Natural killer cell (primary cell): ENCODE measurements around the gene NBEAL2. TPM values are rescaled to one million over a fixed set of nuclear protein-coding genes. Genes with fewer than 3 reads are reported as not detected.

ENCODE experiments used
- ATAC-seq, 3 donors: fragments of 150-1000 bp in 2 of 3; fragments of 200-7000 bp in 1 of 3; cut with Tn5 transposase; 1 replicate in 1 of 3; 2 replicates in 2 of 3; pipeline ENCODE4 v1.10.0; 2021; ENCODE audit warnings: mild to moderate bottlenecking in 2 of 3, moderate library complexity in 2 of 3
- DNase-seq, 2 donors: peaks; one replicate each; pipeline versions ENCODE4 v3.0.0 to v3.0.0-alpha.2; 2013 to 2021; ENCODE audit warnings: mixed read lengths in 1 of 2
- H3K27ac ChIP-seq: one replicate; pipeline ENCODE4 v1.5.1; 2013; ENCODE audit warnings: mild to moderate bottlenecking, low read length
- H3K27me3 ChIP-seq: one replicate; pipeline ENCODE4 v1.6.1; 2013; ENCODE audit warnings: low read length; ENCODE audit not compliant: control insufficient read depth, insufficient read depth
- H3K36me3 ChIP-seq: one replicate; pipeline ENCODE4 v1.6.1; 2013; ENCODE audit warnings: low read length; ENCODE audit not compliant: control insufficient read depth, insufficient read depth
- H3K4me1 ChIP-seq: one replicate; pipeline ENCODE4 v1.6.1; 2013; ENCODE audit warnings: low read length; ENCODE audit not compliant: control insufficient read depth, insufficient read depth
- H3K4me3 ChIP-seq: one replicate; pipeline ENCODE4 v1.5.1; 2013; ENCODE audit warnings: low read length
- H3K9me3 ChIP-seq: one replicate; pipeline ENCODE4 v1.6.1; 2013; ENCODE audit warnings: low read length; ENCODE audit not compliant: control insufficient read depth, insufficient read depth
- H3K27ac Mint-ChIP-seq, 2 donors: one replicate each; pipeline ENCODE4 v1.8.0; 2022; ENCODE audit warnings: mild to moderate bottlenecking in 2 of 2, mixed read lengths in 2 of 2, moderate library complexity in 1 of 2
- H3K27me3 Mint-ChIP-seq, 2 donors: one replicate each; pipeline ENCODE4 v1.8.0; 2022; ENCODE audit warnings: low read depth in 2 of 2, mixed read lengths in 2 of 2
- H3K36me3 Mint-ChIP-seq: one replicate; pipeline ENCODE4 v1.8.0; 2022; ENCODE audit warnings: mixed read lengths
- H3K4me1 Mint-ChIP-seq, 2 donors: one replicate each; pipeline ENCODE4 v1.8.0; 2022; ENCODE audit warnings: mixed read lengths in 2 of 2
- H3K4me3 Mint-ChIP-seq: one replicate; pipeline ENCODE4 v1.8.0; 2022; ENCODE audit warnings: mild to moderate bottlenecking, moderate library complexity, mixed read lengths
- H3K9me3 Mint-ChIP-seq, 2 donors: one replicate each; pipeline ENCODE4 v1.8.0; 2022; ENCODE audit warnings: mixed read lengths in 2 of 2
- CTCF ChIP-seq: fragments of 200-600 bp; IDR thresholded peaks from one replicate; pipeline ENCODE4 v1.8.0; 2022; ENCODE audit warnings: antibody characterized with exemption
- WGBS: methylation state at CpG from one replicate; pipeline ENCODE4 v1.1.7; 2013; ENCODE audit warnings: missing lambda C conversion rate; ENCODE audit not compliant: insufficient coverage; 5-methylcytosine and 5-hydroxymethylcytosine counted together
- intact Hi-C: fragments of 100-400 bp; cut with micrococcal nuclease; formaldehyde crosslinking; loops from one replicate; pipeline ENCODE4 v1.14.2; 2022
- total RNA-seq, 4 donors: library from RNA; stranded (reverse); fragments of 120-200 nt in 1 of 4; gene quantifications; one replicate each; pipeline versions ENCODE4 v1.2.3 to v1.2.4, GENCODE V29; 2013 to 2022

The NBEAL2 gene
- total RNA-seq, 3 donors from 2014 or later (not counting 1 experiment from before 2014, with no cell fraction given) = 453 to 536 (median 532) TPM

- Histone ChIP-seq H3K4me1 (peaks cover 97% of the 10 kb centered on the region), H3K9me3 (no peaks in the 10 kb centered on the region), H3K4me3 (no peak overlapping the region), H3K36me3 (no peaks in the 10 kb centered on the region), H3K27me3 (no peaks in the 10 kb centered on the region), H3K27ac (peak overlapping the region; percentile 94)
- intact Hi-C loops = loop anchor here (2.0 kb wide), 1 partner anchor 23 kb away; no protein-coding TSS in a partner anchor
- Mint-ChIP-seq H3K9me3 (no peaks in the 10 kb centered on the region), H3K4me1 (peaks cover 89 to 95% of the 10 kb centered on the region in 2 donors), H3K27ac (peak overlapping the region; percentile 94 to 99), H3K27me3 (no peaks in the 10 kb centered on the region), H3K4me3 (peak overlapping the region; percentile 78), H3K36me3 (no peaks in the 10 kb centered on the region)
- DNase-seq (no peak), ATAC-seq (no peak)
- TF ChIP-seq CTCF = no peak
- 35% methylated on average over 2 of the region's 3 CpGs for WGBS
These were observed 25.3 kb upstream of the NBEAL2 start for GRCh38 chr3:46954178-46954577.

GRCh38 chr3:46955157-46955556, 24.3 kb upstream of the NBEAL2 start:
- Mint-ChIP-seq H3K36me3 (no peaks in the 10 kb centered on the region), H3K27me3 (no peaks in the 10 kb centered on the region), H3K27ac (peak overlapping the region; percentile 94 to 99), H3K4me1 (peaks cover 95 to 96% of the 10 kb centered on the region in 2 donors), H3K4me3 (peak overlapping the region; percentile 66), H3K9me3 (no peaks in the 10 kb centered on the region)
- ATAC-seq (no peak), DNase-seq (no peak)
- 92% methylated on average over 5 of the region's 5 CpGs for WGBS
- TF ChIP-seq CTCF = no peak
- H3K27ac ChIP-seq = peak overlapping the region; percentile 94
- H3K27me3 ChIP-seq = no peaks in the 10 kb centered on the region
- intact Hi-C loops = loop anchor here (2.0 kb wide), 1 partner anchor 24 kb away; no protein-coding TSS in a partner anchor
- H3K36me3 ChIP-seq = no peaks in the 10 kb centered on the region
- H3K4me3 ChIP-seq = no peak overlapping the region
- peaks cover 97% of the 10 kb centered on the region for H3K4me1 ChIP-seq
- H3K9me3 ChIP-seq = no peaks in the 10 kb centered on the region

- H3K36me3 ChIP-seq = no peaks in the 10 kb centered on the region
- peaks cover 97% of the 10 kb centered on the region for H3K4me1 ChIP-seq
- peak overlapping the region; percentile 94 for H3K27ac ChIP-seq
- peak overlapping the region; percentile 66 for H3K4me3 Mint-ChIP-seq
- no peaks in the 10 kb centered on the region for H3K9me3 Mint-ChIP-seq
- H3K27me3 ChIP-seq = no peaks in the 10 kb centered on the region
- intact Hi-C loops = loop anchor here (1.0 to 2.0 kb wide), 3 partner anchors 8 to 61 kb away; no protein-coding TSS in a partner anchor
- WGBS = 14% methylated on average over 3 of the region's 3 CpGs
- DNase-seq (peak; percentile 45 to 60), ATAC-seq (peak; percentile 63 to 74 (median 74))
- no peak overlapping the region for H3K4me3 ChIP-seq
- no peak for TF ChIP-seq CTCF
- peak overlapping the region; percentile 94 to 99 for H3K27ac Mint-ChIP-seq
- no peaks in the 10 kb centered on the region for H3K27me3 Mint-ChIP-seq
- H3K36me3 Mint-ChIP-seq = no peaks in the 10 kb centered on the region
- no peaks in the 10 kb centered on the region for H3K9me3 ChIP-seq
- H3K4me1 Mint-ChIP-seq = peaks cover 95 to 96% of the 10 kb centered on the region in 2 donors
These were observed 23.6 kb upstream of the NBEAL2 start for GRCh38 chr3:46955801-46956259.
